ENCODE measurements around the gene OPRD1.
A peak's percentile ranks its signal among the peaks of the same experiment; 100 is the strongest.

The OPRD1 gene

DNA sequence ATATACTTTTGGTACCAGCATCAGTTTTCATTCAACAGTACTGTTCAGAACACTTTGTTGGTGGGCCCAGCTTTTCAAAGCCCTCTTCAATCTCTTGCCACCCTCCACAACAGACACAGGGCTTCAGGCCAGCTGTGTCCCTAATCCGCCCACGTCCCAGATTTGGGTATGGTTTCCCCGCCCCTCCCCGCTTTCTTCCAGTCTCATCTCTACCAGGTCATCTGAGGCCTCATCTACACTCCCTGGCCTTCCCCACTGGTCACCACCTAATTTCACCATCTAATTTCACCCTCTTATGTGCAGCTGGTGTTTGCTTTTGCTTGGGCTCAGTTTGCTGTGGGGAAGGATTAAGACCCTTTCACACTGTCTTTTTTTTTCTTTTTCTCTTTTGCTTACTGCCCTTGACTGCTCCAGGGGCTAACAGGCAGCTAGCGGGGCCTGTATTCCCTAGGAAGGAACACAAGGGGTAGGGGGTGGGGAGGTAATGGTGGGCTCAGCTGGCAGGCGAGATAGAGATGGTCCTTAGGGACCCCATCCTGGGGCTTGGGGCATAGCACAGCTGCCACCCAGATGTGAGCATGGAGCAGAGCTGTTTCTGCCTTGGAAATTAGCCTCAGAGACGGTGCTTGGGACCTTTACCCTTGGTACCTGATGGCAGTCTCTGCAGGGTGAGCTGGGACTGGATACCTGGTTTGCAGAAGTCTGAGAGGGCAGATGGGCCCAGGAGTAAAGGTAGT lies 98.6 kb downstream of the OPRD1 start:
- no peak for DNase-seq (ENCODE audit: low read depth, low spot score)

- no peak for DNase-seq (ENCODE audit: low read depth, low spot score)
Observed at GRCh38 chr1:28913786-28914227, 101.8 kb downstream of the OPRD1 start.

GRCh38 chr1:28914228-28915030 lies 102.5 kb downstream of the OPRD1 start, which contains the start of gene EPB41:
Gene EPB41, plus strand, starts transcription at chr1:28914569. Its CDS starts 72,869 bp downstream, at chr1:28987438.
- peak; percentile 77 for DNase-seq (ENCODE audit: low read depth, low spot score)

DNA sequence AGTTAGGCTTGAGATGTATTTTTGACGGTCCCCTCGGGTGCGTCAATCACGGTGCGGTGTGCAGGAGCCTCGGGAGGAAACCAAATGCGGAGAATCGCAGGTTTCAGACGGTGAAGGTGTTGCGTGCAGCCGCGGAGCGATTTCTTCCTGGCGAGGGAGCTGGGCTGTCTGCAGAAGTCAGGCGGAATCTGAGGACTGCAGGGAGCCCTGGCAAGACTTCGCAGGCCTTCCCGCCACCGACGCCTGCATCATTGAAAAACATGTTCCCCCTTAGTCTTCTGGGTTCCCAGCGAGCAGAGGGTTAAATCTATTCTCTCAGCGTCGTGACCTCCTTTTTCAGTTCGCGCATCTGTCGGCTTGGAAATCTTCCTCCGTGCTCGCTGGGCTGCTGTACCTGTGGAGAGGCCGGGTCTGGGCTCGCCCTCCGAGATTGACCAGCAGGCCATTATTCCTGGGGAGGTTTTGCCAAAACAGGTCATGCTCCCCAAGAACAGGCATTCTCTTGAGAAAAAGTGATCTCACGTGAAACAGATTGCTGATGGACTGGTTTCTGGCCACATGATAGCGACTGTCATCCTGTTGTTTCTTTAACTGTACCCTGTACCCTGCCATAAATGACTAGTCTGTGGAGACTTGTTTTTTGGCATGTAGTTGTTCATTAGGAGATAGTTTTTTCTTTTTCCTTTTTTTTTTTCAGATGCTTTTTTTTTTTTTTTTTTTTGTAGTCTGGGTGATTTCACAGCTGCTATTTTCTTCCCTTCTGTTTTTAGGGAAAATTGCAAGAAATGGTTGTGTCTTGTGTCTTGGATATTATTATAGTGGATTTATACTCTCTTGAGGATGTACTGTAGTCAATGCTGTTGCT lies 103.3 kb downstream of the OPRD1 start:
- DNase-seq (ENCODE audit: low read depth, low spot score), result peak; percentile 16

GRCh38 chr1:28917757-28918118 lies 105.8 kb downstream of the OPRD1 start:
- DNase-seq (ENCODE audit: low read depth, low spot score), result no peak
